Psoas muscle (tissue), 8 donors: Measurements from ENCODE around the gene PFKP. TPM values are rescaled to one million over a fixed set of nuclear protein-coding genes. Genes with fewer than 3 reads are reported as not detected.

Experiments used
- ATAC-seq, 4 donors: fragments of 200-7000 bp; cut with Tn5 transposase; one replicate each; pipeline ENCODE4 v1.9.1; 2020; ENCODE audit warnings: moderate library complexity in 3 of 4, mild to moderate bottlenecking in 2 of 4
- DNase-seq, 2 donors: peaks; one replicate each; pipeline ENCODE4 v3.0.0-alpha.2; 2020
- H3K27ac ChIP-seq: fragments of 200-600 bp; one replicate; pipeline ENCODE4 v1.8.0; 2022
- H3K27me3 ChIP-seq, 3 donors: fragments of 200-600 bp in 1 of 3; one replicate each; pipeline versions ENCODE4 v1.6.1 to v1.8.0; 2013 to 2022; ENCODE audit warnings: low read length in 2 of 3, mild to moderate bottlenecking in 2 of 3, moderate library complexity in 1 of 3; ENCODE audit not compliant: insufficient read depth in 3 of 3
- H3K36me3 ChIP-seq, 2 donors: fragments of 200-600 bp in 1 of 2; one replicate each; pipeline versions ENCODE4 v1.6.1 to v1.8.0; 2013 to 2022; ENCODE audit warnings: low read depth in 1 of 2, mild to moderate bottlenecking in 1 of 2, moderate library complexity in 1 of 2; ENCODE audit not compliant: insufficient read depth in 1 of 2
- H3K4me1 ChIP-seq: fragments of 200-600 bp; one replicate; pipeline ENCODE4 v1.8.0; 2022
- H3K4me3 ChIP-seq: fragments of 200-600 bp; one replicate; pipeline ENCODE4 v1.8.0; 2022; ENCODE audit warnings: mild to moderate bottlenecking
- H3K9me3 ChIP-seq: fragments of 200-600 bp; one replicate; pipeline ENCODE4 v1.8.0; 2022
- CTCF ChIP-seq: fragments of 200-600 bp; IDR thresholded peaks from one replicate; pipeline ENCODE4 v1.8.0; 2022; ENCODE audit warnings: antibody characterized with exemption
- WGBS, 3 donors: extraction: QIAGEN DNeasy Blood & Tissue Kit; methylation state at CpG; one replicate each; pipeline versions ENCODE4 v1.1.6 to v1.1.7; 2013; 5-methylcytosine and 5-hydroxymethylcytosine counted together
- intact Hi-C, 2 donors: fragments of 100-400 bp; cut with DNase I; formaldehyde crosslinking; loops; one replicate each; pipeline versions ENCODE4 v1.11.0 to v1.14.2; 2022
- polyA plus RNA-seq, 3 donors: library from polyadenylated mRNA; stranded (reverse); fragments of 200-250 nt; gene quantifications; one replicate each; pipeline ENCODE4 v1.2.3, GENCODE V29; 2013
- total RNA-seq, 4 donors: library from RNA; stranded (reverse); fragmentation: NEBNext Ultra II Directional in 2 of 4; extraction: Animal tissue kit (Norgen Biotek cat#: 25700) in 2 of 4; gene quantifications; one replicate each; pipeline versions ENCODE4 v1.2.1 to v1.2.4, GENCODE V29; 2021 to 2023
- donor health status: healthy with polysubstance abuse.
- donor health status: DM: no; HTN: no; CAD: no; lungs with moderate emphysema.
- donor health status: Bipolar disorder and iron deficiency.
- donor health status: healthy.
- donor health status: DM: yes; HTN: yes; CAD: no.
- donor health status: DM: no; HTN: no; CAD: no.
- donor health status: DM: no; HTN: no; CAD: no.
- donor health status: DM: yes; HTN: yes; CAD: no.

The PFKP gene
- total and polyA plus RNA-seq, 7 donors: 12.2 to 104 (median 33.4) TPM

GRCh38 chr10:3109196-3109595, 41.8 kb downstream of the PFKP start:
- H3K27me3 ChIP-seq: no peaks in the 10 kb centered on the region
- DNase-seq: no peak
- H3K36me3 ChIP-seq: peaks cover 0 to 30% of the 10 kb centered on the region in 2 donors
- peaks cover 36% of the 10 kb centered on the region for H3K4me1 ChIP-seq
- no peak for ATAC-seq
- H3K9me3 ChIP-seq: no peaks in the 10 kb centered on the region
- WGBS, 3 donors: 95 to 98% (median 97%) methylated on average over 20 to 21 of the region's 21 CpGs
- intact Hi-C loops: no loop called here
- no peak overlapping the region for H3K27ac ChIP-seq
- TF ChIP-seq CTCF: no peak
- no peak overlapping the region for H3K4me3 ChIP-seq

GRCh38 chr10:3109633-3110032, 42.3 kb downstream of the PFKP start:
- no peak for TF ChIP-seq CTCF
- peaks cover 0 to 30% of the 10 kb centered on the region in 2 donors for H3K36me3 ChIP-seq
- intact Hi-C loops: no loop called here
- no peaks in the 10 kb centered on the region for H3K9me3 ChIP-seq
- ATAC-seq (no peak), DNase-seq (no peak)
- H3K27me3 ChIP-seq: no peaks in the 10 kb centered on the region
- no peak overlapping the region for H3K4me3 ChIP-seq
- no peak overlapping the region for H3K27ac ChIP-seq
- WGBS, 3 donors: 90 to 97% (median 92%) methylated on average over 12 of the region's 12 CpGs
- peaks cover 36% of the 10 kb centered on the region for H3K4me1 ChIP-seq

GRCh38 chr10:3110782-3111620, 43.7 kb downstream of the PFKP start:
- Histone ChIP-seq H3K9me3 (no peaks in the 10 kb centered on the region), H3K4me3 (peak overlapping the region; percentile 8), H3K36me3 (peaks cover 0 to 36% of the 10 kb centered on the region in 2 donors), H3K27me3 (no peaks in the 10 kb centered on the region), H3K27ac (peak overlapping the region; percentile 69), H3K4me1 (peaks cover 36% of the 10 kb centered on the region)
- ATAC-seq (peak in 2 of 4 donors; percentile 17 to 23), DNase-seq (no peak)
- 41 to 52% (median 44%) methylated on average over 9 of the region's 9 CpGs for WGBS, 3 donors
- intact Hi-C loops: no loop called here
- no peak for TF ChIP-seq CTCF

GRCh38 chr10:3111621-3112163, 44.3 kb downstream of the PFKP start:
- peak overlapping the region; percentile 8 for H3K4me3 ChIP-seq
- peaks cover 0 to 42% of the 10 kb centered on the region in 2 donors for H3K36me3 ChIP-seq
- no peaks in the 10 kb centered on the region for H3K9me3 ChIP-seq
- no peaks in the 10 kb centered on the region for H3K27me3 ChIP-seq
- intact Hi-C loops: no loop called here
- H3K4me1 ChIP-seq: peaks cover 36% of the 10 kb centered on the region
- TF ChIP-seq CTCF: no peak
- DNase-seq: peak; percentile 77 to 86
- WGBS, 3 donors: 23 to 29% (median 27%) methylated on average over 15 of the region's 15 CpGs
- peak; percentile 52 to 67 (median 56) for ATAC-seq
- peak overlapping the region; percentile 69 for H3K27ac ChIP-seq
